Measurements from ENCODE around the gene SBDS. TPM values are rescaled to one million over a fixed set of nuclear protein-coding genes. Genes with fewer than 3 reads are reported as not detected.
"Not testable (repeated sequence)": the region's sequence is repeated elsewhere in the genome, so short reads cannot be mapped to it uniquely, and the experiment has no call there.

SBDS gene
- total and polyA plus RNA-seq, 2 of the 4 experiments (the other 2 are of a cell fraction): 43.0 to 65.7 TPM

DNA sequence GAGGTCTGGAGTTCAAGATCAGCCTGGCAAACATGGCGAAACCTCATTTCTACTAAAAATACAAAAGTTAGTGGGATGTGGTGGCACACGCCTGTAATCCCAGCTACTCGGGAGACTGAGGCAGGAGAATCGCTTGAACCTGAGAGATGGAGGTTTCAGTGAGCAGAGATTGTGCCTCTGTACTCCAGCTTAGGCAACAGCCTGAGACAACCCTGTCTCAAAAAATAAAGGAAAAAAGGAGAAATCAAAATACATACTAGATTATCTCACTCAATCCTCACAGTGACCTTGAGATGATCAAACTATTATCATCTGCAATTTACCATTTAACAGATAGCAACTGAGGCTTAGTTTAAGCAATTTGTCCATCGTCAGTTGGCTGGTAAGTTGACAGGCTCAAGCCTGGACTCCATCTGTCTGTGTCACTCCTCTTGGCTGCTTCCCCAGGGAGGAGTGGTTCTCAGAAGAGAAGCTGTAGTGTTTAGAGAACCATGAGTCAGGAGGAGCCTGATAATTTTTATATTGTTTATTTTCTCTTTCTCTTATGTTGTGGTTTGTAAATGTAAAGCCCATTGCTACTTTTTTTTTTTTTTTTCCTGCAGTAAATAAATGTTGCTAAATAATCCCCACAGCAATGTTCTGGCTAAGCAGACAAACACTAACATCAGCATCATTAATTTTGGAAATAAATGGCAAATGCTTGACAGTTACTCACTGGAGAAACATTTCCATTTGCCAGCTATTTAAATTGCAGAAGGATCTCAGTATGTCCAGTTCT lies 47.6 kb upstream of the SBDS start:
- H3K36me3 ChIP-seq (ENCODE audit: control insufficient read depth, insufficient read depth, low read length); H3K9ac ChIP-seq (ENCODE audit: low read depth, low read length): not testable (repeated sequence)
- no CpG with 5 or more reads among the region's 5 CpGs for WGBS, 2 experiments (ENCODE audit: extremely low coverage in 2 of 2, insufficient read length in 1 of 2)

More for the DNA sequence above, 47.6 kb upstream of the SBDS start:
- H3K56ac ChIP-seq (ENCODE audit: extremely low read depth, insufficient read depth, low read length); H2AK9ac ChIP-seq (replicated peaks; ENCODE audit: low read depth, low read length, poor library complexity); H3K18ac ChIP-seq (ENCODE audit: low read depth, low read length); intact Hi-C loops (cut with micrococcal nuclease); H3K4me3 ChIP-seq (ENCODE audit: insufficient read depth, low read depth, low read length); dilution Hi-C loops (cut with HindIII; ENCODE audit: low sequenced_read_pairs, unreplicated experiment); in situ Hi-C loops (cut with MboI; ENCODE audit: low sequenced_read_pairs); H4K5ac ChIP-seq (ENCODE audit: low read depth, low read length); H2BK20ac ChIP-seq (ENCODE audit: low read depth, low read length); H2BK120ac ChIP-seq (ENCODE audit: low read depth, low read length); H3K23ac ChIP-seq (ENCODE audit: low read depth, low read length); H2AFZ ChIP-seq (replicated peaks; ENCODE audit: low read length, poor library complexity); POLR2A ChIA-PET (ENCODE audit: unreplicated experiment); H3K14ac ChIP-seq (replicated peaks; ENCODE audit: low read depth, low read length); H3K9me1 ChIP-seq (ENCODE audit: insufficient read depth, low read length); H4K91ac ChIP-seq (ENCODE audit: insufficient read depth, low read depth, low read length); CTCF ChIA-PET; BruUV-seq (replicated peaks); H3K4me1 ChIP-seq (ENCODE audit: control insufficient read depth, insufficient read depth, low read length); H3K27me3 ChIP-seq (ENCODE audit: control insufficient read depth, insufficient read depth, low read length); H2BK15ac ChIP-seq (ENCODE audit: low read depth, low read length); H3K9me3 ChIP-seq (ENCODE audit: control insufficient read depth, insufficient read depth, low read length); H4K20me1 ChIP-seq (ENCODE audit: insufficient read depth, low read length): not testable (repeated sequence)
- DNase-seq (peak; percentile 78), ATAC-seq (ENCODE audit: low read depth) (peak; percentile 92)
- Histone ChIP-seq H3K79me1 (ENCODE audit: low read depth in 1 of 2, low read length in 2 of 2) (peaks cover 8 to 13% of the 10 kb centered on the region in 2 experiments), H3K27ac (ENCODE audit: insufficient read depth, low read length) (0 out of 2 replicates have a peak overlapping the region, but pooled peaks have one; percentile 24), H2BK5ac (ENCODE audit: low read depth, low read length, poor library complexity, severe bottlenecking) (peak overlapping the region; percentile 71), H4K8ac (ENCODE audit: low read depth in 2 of 2, low read length in 2 of 2) (peak overlapping the region in 1 of 2 experiments; percentile 53; a peak in 1 of 4 replicates), H2AK5ac (ENCODE audit: low read depth, low read length) (0 out of 2 replicates have a peak overlapping the region, but pooled peaks have one; percentile 44), H3K4me2 (ENCODE audit: low read depth, low read length) (peak overlapping the region; percentile 67; the same call in 1 of the 2 replicates), H3K4ac (ENCODE audit: low read depth, low read length) (peak overlapping the region; percentile 64; the same call in 1 of the 2 replicates)

Measured in IMR-90 (cell line).